HUES64 (cell line): ENCODE measurements around the gene SELENOM.

Source experiments
- H3K27ac ChIP-seq: 2 replicates; pipeline ENCODE4 v1.7.0; 2013; ENCODE audit warnings: low read depth, low read length, inconsistent platforms
- H3K27me3 ChIP-seq: 2 replicates; pipeline ENCODE4 v1.6.1; 2013; ENCODE audit warnings: mild to moderate bottlenecking, low read length; ENCODE audit not compliant: insufficient read depth
- H3K36me3 ChIP-seq: 2 replicates; pipeline ENCODE4 v1.6.1; 2013; ENCODE audit warnings: mild to moderate bottlenecking, low read length; ENCODE audit not compliant: insufficient read depth
- H3K4me1 ChIP-seq: 2 replicates; pipeline ENCODE4 v1.6.1; 2013; ENCODE audit warnings: mild to moderate bottlenecking, low read length, moderate library complexity; ENCODE audit not compliant: insufficient read depth
- H3K4me3 ChIP-seq: 2 replicates; pipeline ENCODE4 v1.5.1; 2013; ENCODE audit warnings: mild to moderate bottlenecking, low read length, moderate library complexity
- H3K9ac ChIP-seq: 2 replicates; pipeline ENCODE4 v1.6.1; 2013; ENCODE audit warnings: mild to moderate bottlenecking, low read depth, low read length
- H3K9me3 ChIP-seq: 2 replicates; pipeline ENCODE4 v1.6.1; 2013; ENCODE audit warnings: low read depth, low read length; ENCODE audit not compliant: insufficient read depth
- WGBS: fragments of 150-250, 120-280 bp; methylation state at CpG from one replicate; pipeline ENCODE4 v1.1.7; 2013; ENCODE audit warnings: missing lambda C conversion rate; 5-methylcytosine and 5-hydroxymethylcytosine counted together

SELENOM gene

GRCh38 chr22:31090217-31091085 lies 16.9 kb downstream of the SELENOM start:
- H3K36me3 ChIP-seq: peaks cover 7% of the 10 kb centered on the region; the same call in 1 of the 2 replicates

DNA sequence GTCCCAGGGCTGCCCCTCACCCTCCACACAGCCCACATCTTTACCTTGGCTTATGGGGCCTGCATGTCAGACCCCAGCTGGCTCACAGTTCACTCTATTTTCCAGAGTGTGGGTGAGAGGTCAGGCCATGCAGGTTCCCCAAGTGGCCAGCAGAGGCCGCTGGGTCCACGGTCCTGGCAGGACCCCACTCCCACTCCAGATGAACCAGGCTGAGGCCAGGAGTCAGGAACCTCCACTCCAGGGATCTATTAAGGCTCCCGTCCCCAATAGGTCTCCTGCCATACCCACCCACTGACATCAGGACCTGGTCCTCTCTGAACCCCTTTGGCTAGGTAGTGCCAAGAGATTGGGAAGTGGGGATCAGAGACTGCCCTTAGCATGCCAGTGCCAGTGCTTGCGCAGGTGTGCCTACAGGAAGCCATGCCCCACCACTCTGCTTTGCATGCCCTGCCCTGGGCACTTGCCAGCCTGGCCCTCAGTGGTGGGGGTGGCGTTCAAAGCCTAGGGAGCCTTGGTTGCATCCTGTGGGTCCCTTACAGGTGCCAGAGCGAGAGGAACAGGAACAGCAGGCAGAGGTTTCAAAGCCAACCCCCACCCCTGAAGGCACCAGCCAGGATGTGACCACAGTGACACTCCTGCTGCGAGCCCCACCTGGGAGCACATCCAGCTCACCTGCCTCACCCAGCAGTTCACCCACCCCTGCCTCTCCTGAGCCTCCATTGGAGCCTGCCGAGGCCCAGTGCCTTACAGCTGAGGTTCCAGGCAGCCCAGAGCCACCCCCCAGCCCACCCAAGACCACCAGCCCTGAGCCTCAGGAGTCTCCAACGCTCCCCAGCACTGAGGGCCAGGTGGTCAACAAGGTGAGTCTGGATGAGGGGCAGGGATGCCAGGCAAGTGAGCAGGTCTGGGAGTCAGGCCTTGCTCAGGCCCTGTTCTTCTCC lies 17.9 kb downstream of the SELENOM start:
- WGBS: 84% methylated on average over 9 of the region's 9 CpGs
- Histone ChIP-seq H3K4me3 (no peak overlapping the region), H3K36me3 (peaks cover 7% of the 10 kb centered on the region; the same call in 1 of the 2 replicates), H3K27me3 (no peaks in the 10 kb centered on the region), H3K27ac (no peak overlapping the region), H3K4me1 (peaks cover 4% of the 10 kb centered on the region; the same call in 1 of the 2 replicates), H3K9ac (no peak overlapping the region), H3K9me3 (no peaks in the 10 kb centered on the region)

More at GRCh38 chr22:31090217-31091085, 16.9 kb downstream of the SELENOM start:
- Histone ChIP-seq H3K9me3 (no peaks in the 10 kb centered on the region), H3K9ac (no peak overlapping the region), H3K27me3 (no peaks in the 10 kb centered on the region), H3K4me3 (no peak overlapping the region), H3K27ac (no peak overlapping the region), H3K4me1 (peaks cover 4% of the 10 kb centered on the region; the same call in 1 of the 2 replicates)
- WGBS: 92% methylated on average over 14 of the region's 15 CpGs

- no peaks in the 10 kb centered on the region for H3K27me3 ChIP-seq
- 95% methylated on average over 26 of the region's 26 CpGs for WGBS
- H3K4me3 ChIP-seq: no peak overlapping the region
- peaks cover 7% of the 10 kb centered on the region; the same call in 1 of the 2 replicates for H3K36me3 ChIP-seq
- peaks cover 10% of the 10 kb centered on the region; the same call in 1 of the 2 replicates for H3K4me1 ChIP-seq
- H3K9me3 ChIP-seq: no peaks in the 10 kb centered on the region
- H3K9ac ChIP-seq: no peak overlapping the region
- no peak overlapping the region for H3K27ac ChIP-seq
Measured at GRCh38 chr22:31088233-31088986, 19.0 kb downstream of the SELENOM start.

DNA sequence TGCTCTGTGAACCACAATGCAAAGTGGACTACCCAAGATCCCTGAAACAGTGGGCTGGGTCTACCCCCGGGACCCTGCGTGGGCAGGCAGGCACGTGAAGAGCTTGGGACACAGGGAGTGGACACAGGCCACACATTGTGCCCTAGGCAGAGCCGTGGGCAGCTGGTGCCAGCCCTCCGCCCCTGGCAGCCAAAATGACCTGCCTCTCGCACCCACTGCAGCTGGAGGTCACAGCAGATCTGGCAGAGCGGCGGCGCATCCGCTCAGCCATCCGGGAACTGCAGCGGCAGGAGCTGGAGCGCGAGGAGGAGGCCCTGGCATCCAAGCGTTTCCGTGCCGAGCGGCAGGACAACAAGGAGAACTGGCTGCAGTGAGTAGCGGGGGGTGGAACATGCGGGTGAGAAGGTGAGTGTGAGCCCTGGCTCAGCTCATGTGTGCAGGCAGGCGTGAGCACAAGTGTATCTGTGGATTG lies 19.6 kb downstream of the SELENOM start:
- peaks cover 14% of the 10 kb centered on the region; the same call in 1 of the 2 replicates for H3K4me1 ChIP-seq
- peaks cover 7% of the 10 kb centered on the region; the same call in 1 of the 2 replicates for H3K36me3 ChIP-seq
- 94% methylated on average over 21 of the region's 21 CpGs for WGBS
- H3K27me3 ChIP-seq: no peaks in the 10 kb centered on the region
- no peaks in the 10 kb centered on the region for H3K9me3 ChIP-seq
- H3K9ac ChIP-seq: no peak overlapping the region
- H3K27ac ChIP-seq: no peak overlapping the region
- H3K4me3 ChIP-seq: no peak overlapping the region

- peaks cover 7% of the 10 kb centered on the region; the same call in 1 of the 2 replicates for H3K36me3 ChIP-seq
- no peak overlapping the region for H3K4me3 ChIP-seq
- H3K27ac ChIP-seq: no peak overlapping the region
- no peaks in the 10 kb centered on the region for H3K27me3 ChIP-seq
- peaks cover 22% of the 10 kb centered on the region for H3K4me1 ChIP-seq
- 91% methylated on average over 8 of the region's 8 CpGs for WGBS
- no peaks in the 10 kb centered on the region for H3K9me3 ChIP-seq
- H3K9ac ChIP-seq: no peak overlapping the region
Measured at GRCh38 chr22:31086703-31087330, 20.6 kb downstream of the SELENOM start.

DNA sequence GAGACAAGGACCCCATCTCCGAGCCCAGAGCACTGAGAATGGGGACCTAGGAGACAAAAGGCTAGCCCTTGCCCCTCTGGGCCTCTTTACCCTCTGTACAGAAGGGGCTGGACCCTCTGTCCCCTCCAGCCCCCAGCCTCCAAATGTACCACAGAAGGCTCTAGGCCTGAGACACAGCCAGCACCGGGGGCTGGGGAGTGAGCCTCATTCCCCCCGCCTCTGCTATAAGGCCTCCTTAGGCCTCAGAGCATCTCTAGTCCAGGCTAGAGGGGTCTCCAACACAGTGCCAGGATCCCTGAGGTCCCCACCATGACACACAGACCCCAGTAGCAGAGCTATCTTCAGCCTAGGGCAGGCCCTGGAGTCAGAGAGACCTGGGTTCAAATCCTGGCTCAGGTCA lies 21.4 kb downstream of the SELENOM start:
- Histone ChIP-seq H3K4me1 (peaks cover 27% of the 10 kb centered on the region), H3K4me3 (peak overlapping the region; percentile 80), H3K36me3 (no peaks in the 10 kb centered on the region), H3K27ac (peak overlapping the region; percentile 97), H3K9ac (peak overlapping the region; percentile 95), H3K9me3 (no peaks in the 10 kb centered on the region), H3K27me3 (no peaks in the 10 kb centered on the region)
- 92% methylated on average over 3 of the region's 3 CpGs for WGBS

- Histone ChIP-seq H3K27ac (peak overlapping the region; percentile 97), H3K9ac (peak overlapping the region; percentile 95), H3K9me3 (no peaks in the 10 kb centered on the region), H3K36me3 (no peaks in the 10 kb centered on the region), H3K4me3 (peak overlapping the region; percentile 80), H3K4me1 (peaks cover 29% of the 10 kb centered on the region), H3K27me3 (no peaks in the 10 kb centered on the region)
- 12% methylated on average over 13 of the region's 13 CpGs for WGBS
Measured at GRCh38 chr22:31085493-31085824, 21.9 kb downstream of the SELENOM start.

GRCh38 chr22:31084811-31085492 lies 22.4 kb downstream of the SELENOM start:
- no peaks in the 10 kb centered on the region for H3K36me3 ChIP-seq
- no peaks in the 10 kb centered on the region for H3K27me3 ChIP-seq
- H3K27ac ChIP-seq: peak overlapping the region; percentile 97
- under 1% methylated on average over 69 of the region's 69 CpGs for WGBS
- peaks cover 30% of the 10 kb centered on the region for H3K4me1 ChIP-seq
- peak overlapping the region; percentile 95 for H3K9ac ChIP-seq
- no peaks in the 10 kb centered on the region for H3K9me3 ChIP-seq
- H3K4me3 ChIP-seq: peak overlapping the region; percentile 80

GRCh38 chr22:31083923-31084810 lies 23.2 kb downstream of the SELENOM start:
- peak overlapping the region; percentile 80 for H3K4me3 ChIP-seq
- H3K9ac ChIP-seq: peak overlapping the region; percentile 95
- WGBS: 24% methylated on average over 18 of the region's 18 CpGs
- H3K36me3 ChIP-seq: no peaks in the 10 kb centered on the region
- peaks cover 30% of the 10 kb centered on the region for H3K4me1 ChIP-seq
- H3K9me3 ChIP-seq: no peaks in the 10 kb centered on the region
- H3K27me3 ChIP-seq: no peaks in the 10 kb centered on the region
- peak overlapping the region; percentile 97 for H3K27ac ChIP-seq
